ENCODE measurements around the gene BRPF3.

BRPF3 gene

DNA sequence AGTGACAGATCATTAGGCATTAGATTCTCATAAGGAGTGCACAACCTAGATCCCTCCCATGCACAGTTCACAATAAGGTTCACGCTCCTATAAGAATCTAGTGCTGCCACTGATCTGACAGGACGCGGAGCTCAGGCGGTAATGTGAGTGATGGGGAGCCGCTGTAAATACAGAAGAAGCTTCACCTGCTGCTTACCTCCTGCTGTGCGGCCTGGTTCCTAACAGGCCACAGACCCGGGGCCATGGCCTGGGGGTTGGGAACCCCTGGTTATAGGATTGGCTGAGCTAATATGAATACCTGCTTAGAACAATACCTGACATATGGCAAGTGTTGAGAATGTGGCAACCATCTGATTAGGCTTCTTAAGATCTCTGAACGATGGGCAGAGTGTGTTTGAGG is 75.7 kb downstream of the BRPF3 start:
- no peak for DNase-seq

GRCh38 chr6:36273067-36273466 is 76.5 kb downstream of the BRPF3 start:
- DNase-seq, result no peak

DNA sequence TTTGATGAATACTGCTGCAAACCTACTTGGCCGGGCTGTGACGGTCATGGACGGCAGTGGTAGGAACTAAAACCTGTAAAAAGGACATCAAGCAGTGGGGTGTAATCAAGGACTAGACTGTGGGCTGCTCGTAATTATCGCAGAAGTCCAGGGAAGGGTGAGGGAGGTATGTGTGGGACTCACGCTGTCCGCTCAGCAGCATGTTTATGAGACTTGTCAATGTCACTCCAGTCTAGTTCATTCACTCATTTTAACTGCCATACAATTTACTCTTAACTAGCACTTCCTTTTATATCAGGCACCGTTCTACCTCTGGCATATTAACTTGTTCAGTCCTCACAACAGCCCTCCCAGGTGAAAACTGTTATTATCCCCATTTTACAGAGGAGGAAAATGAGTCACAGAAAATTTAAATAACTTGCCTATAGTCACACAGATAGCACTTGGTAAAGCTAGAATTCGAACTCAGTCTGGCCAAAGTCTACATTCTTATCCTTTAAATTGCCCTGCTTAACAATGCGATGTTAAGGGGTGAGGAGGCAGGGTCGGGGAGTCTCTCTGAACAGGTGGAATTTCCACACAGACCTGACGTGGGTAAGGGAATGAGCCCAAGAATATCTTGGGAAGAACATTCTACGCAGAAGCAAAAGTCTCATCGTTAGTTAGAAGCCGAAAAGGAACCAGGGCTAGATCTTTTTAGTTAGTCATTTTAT is 77.4 kb downstream of the BRPF3 start:
- DNase-seq, result no peak

GRCh38 chr6:36276581-36277536 is 80.3 kb downstream of the BRPF3 start:
- DNase-seq, result no peak

- DNase-seq, result no peak
Measured at GRCh38 chr6:36277946-36278470, 81.5 kb downstream of the BRPF3 start.

DNA sequence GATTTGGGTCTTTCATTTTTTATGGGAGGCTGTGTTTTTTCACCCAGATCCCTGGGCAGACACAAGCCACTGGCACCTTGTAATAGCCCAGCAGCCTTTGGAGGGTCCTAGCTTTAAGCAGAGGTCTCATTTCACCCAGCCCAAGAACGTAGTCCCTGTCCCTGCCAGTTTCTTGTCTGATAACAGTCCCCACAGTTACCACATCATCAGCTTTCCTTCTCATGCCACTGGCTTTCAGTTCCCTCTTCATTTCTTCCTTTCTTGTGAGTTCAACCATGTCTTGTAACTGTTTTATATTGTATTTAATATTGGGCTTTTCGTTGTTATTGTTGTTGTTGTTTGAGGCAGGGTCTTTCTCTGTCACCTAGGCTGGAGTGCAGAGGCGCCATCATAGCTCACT is 83.9 kb downstream of the BRPF3 start:
- DNase-seq, result no peak

GRCh38 chr6:36280983-36281382 is 84.4 kb downstream of the BRPF3 start:
- DNase-seq, result no peak
